Panc1 (cell line): Measurements from ENCODE around the gene RPS3. TPM values are rescaled to one million over a fixed set of nuclear protein-coding genes. Genes with fewer than 3 reads are reported as not detected.

Experiments
- ATAC-seq: fragments of 200-7000 bp; cut with Tn5 transposase; 2 replicates; pipeline ENCODE4 v1.9.1; 2020; ENCODE audit warnings: mild to moderate bottlenecking, moderate library complexity
- BruUV-seq: library from RNA; stranded (reverse); fragments of 400-500 nt; replicated peaks from 2 replicates; lab custom pipeline; 2021; lab: Mats Ljungman, UMichigan
- CTCF ChIA-PET: fragments of 300-600 bp; sonication (Branson Sonifier 250); formaldehyde crosslinking; loops from one replicate; lab custom pipeline; 2022; ENCODE audit warnings: antibody characterized with exemption; lab: Charles Lee
- POLR2A ChIA-PET: fragments of 300-600 bp; sonication (Branson Sonifier 250); formaldehyde crosslinking; loops from one replicate; lab custom pipeline; 2022; ENCODE audit warnings: antibody characterized with exemption; lab: Charles Lee
- DNase-seq: peaks from one replicate; pipeline ENCODE4 v3.0.0-alpha.2; 2010; ENCODE audit warnings: low read depth, low spot score
- H3K27ac ChIP-seq: 2 replicates; pipeline ENCODE4 v1.5.1; 2011; ENCODE audit warnings: mild to moderate bottlenecking, low read length, inconsistent platforms
- H3K27me3 ChIP-seq: fragments of 200-500 bp; sonication (Bioruptor generic); 2 replicates; pipeline ENCODE4 v1.6.0; 2014; ENCODE audit warnings: low read length, inconsistent platforms; ENCODE audit not compliant: control insufficient read depth, insufficient read depth
- H3K36me3 ChIP-seq: fragments of 200-500 bp; sonication (Bioruptor generic); 2 replicates; pipeline ENCODE4 v1.5.1; 2014; ENCODE audit warnings: inconsistent platforms, mild to moderate bottlenecking, low read length, moderate library complexity; ENCODE audit not compliant: control insufficient read depth, insufficient read depth
- H3K4me1 ChIP-seq: 2 replicates; pipeline ENCODE4 v1.5.1; 2011; ENCODE audit warnings: inconsistent platforms, mild to moderate bottlenecking, low read length, moderate library complexity; ENCODE audit not compliant: control insufficient read depth, insufficient read depth
- H3K4me3 ChIP-seq, 2 experiments: 2 replicates each; pipeline ENCODE4 v1.5.1; 2011 to 2012; ENCODE audit warnings: low read depth in 2 of 2, low read length in 2 of 2, mild to moderate bottlenecking in 2 of 2, inconsistent platforms in 1 of 2, moderate library complexity in 1 of 2
- H3K9me3 ChIP-seq: fragments of 200-500 bp; sonication (Bioruptor generic); 2 replicates; pipeline ENCODE4 v1.5.1; 2014; ENCODE audit warnings: low read depth, mild to moderate bottlenecking, inconsistent platforms, low read length, moderate library complexity; ENCODE audit not compliant: control insufficient read depth, insufficient read depth
- CTCF ChIP-seq: fragments of 450-650 bp; IDR thresholded peaks from 2 replicates; pipeline ENCODE4 v1.5.1; 2017; ENCODE audit warnings: mild to moderate bottlenecking
- POLR2AphosphoS5 ChIP-seq: IDR thresholded peaks from 2 replicates; pipeline ENCODE4 v1.6.1; 2012; ENCODE audit warnings: mild to moderate bottlenecking, low read depth, low read length, moderate library complexity
- REST ChIP-seq, 2 experiments: IDR thresholded peaks; 2 replicates each; pipeline ENCODE4 v1.6.1; 2011 to 2012; ENCODE audit warnings: low read depth in 2 of 2, control low read depth in 1 of 2, low read length in 1 of 2, mild to moderate bottlenecking in 1 of 2, moderate library complexity in 1 of 2; ENCODE audit not compliant: insufficient read depth in 1 of 2
- SIN3A ChIP-seq: IDR thresholded peaks from 2 replicates; pipeline ENCODE4 v1.6.1; 2012; ENCODE audit warnings: low read depth, mild to moderate bottlenecking, low read length, moderate library complexity, borderline replicate concordance; ENCODE audit not compliant: insufficient read depth
- TCF7L2 ChIP-seq: IDR thresholded peaks from 2 replicates; pipeline ENCODE4 v1.6.1; 2011; ENCODE audit warnings: mild to moderate bottlenecking, low read depth, low read length, inconsistent platforms
- in situ Hi-C: cut with HindIII; loops from 2 replicates; pipeline ENCODE4 v1.10.0; 2016; ENCODE audit warnings: low sequenced_read_pairs, low pct_unique_long_range_greater_than_20kb
- intact Hi-C: fragments of 100-400 bp; cut with micrococcal nuclease; formaldehyde crosslinking; loops from one replicate; pipeline ENCODE4 v1.10.0; 2022; ENCODE audit not compliant: unreplicated experiment
- total RNA-seq: library from RNA; stranded (reverse); gene quantifications from one replicate; pipeline ENCODE4 v1.2.1, GENCODE V29; 2021; ENCODE audit not compliant: unreplicated experiment

RPS3 gene
- total RNA-seq, 1 experiment from 2014 or later, result 2,945 TPM

DNA sequence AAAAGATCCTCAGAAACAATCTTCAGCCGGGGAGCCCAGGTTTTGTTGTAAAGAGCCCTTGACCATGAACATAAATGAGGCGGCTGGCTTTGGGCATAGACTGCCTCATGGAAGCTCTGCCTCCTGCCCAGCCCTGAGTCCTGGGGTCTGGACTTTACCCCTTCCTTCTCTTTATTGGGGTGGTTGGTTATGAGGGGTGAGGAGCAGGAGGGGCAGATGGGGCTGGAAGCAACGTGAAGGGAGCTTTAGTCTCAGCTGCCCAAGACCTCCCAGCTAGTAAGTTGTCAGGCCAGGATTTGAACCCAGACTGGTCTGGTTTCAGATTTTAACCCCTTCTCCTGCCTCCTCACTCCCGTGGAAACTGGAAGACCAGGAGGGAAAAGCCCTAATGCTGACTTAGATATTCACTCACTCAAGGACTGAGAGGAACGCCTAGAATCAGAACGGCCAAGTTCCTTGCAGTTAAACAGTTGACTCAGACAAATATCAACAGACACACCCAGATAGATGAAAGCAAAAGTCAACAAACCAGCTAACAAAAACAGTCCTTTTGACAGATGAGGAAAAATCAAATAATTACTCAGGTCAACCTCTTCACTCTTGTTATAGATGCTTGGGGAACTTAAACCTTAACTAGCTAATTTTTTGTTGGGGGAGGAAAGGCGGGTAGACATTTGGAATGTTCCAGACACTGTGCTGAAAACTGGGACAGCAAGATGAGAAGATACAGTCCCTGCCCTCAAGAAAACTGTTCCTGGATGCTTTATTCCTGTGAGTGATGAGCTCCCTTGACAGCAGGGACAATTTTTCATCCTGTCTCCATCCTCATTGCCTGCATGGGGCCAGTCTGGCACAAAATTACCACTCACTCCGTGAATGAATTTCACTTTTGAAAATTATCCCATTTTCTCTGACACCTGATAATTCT lies 27.1 kb upstream of the RPS3 start:
- peak overlapping the region in 1 of 2 experiments; percentile 9; a peak in 1 of 4 replicates for H3K4me3 ChIP-seq
- POLR2A ChIA-PET, result interaction anchor here (0.6 kb wide), 1 partner anchor 8 kb away, joined by 3 read pairs; no protein-coding TSS in a partner anchor
- in situ Hi-C loops, result no loop called here
- ATAC-seq (peak; percentile 94), DNase-seq (peak; percentile 76)
- intact Hi-C loops, result no loop called here
- TF ChIP-seq REST (IDR thresholded peaks at IDR 0.05; ENCODE audit: insufficient read depth in 1 of 2, low read depth in 2 of 2, low read length in 1 of 2) (no peak), SIN3A (0 out of 2 replicates have a peak, but pooled peaks have one; percentile 39), POLR2AphosphoS5 (peak; percentile 88), TCF7L2 (peak; percentile 96), CTCF (no peak)
- H3K36me3 ChIP-seq, result no peaks in the 10 kb centered on the region
- H3K9me3 ChIP-seq, result peaks cover 7% of the 10 kb centered on the region; the same call in 1 of the 2 replicates
- BruUV-seq, result no TSS peak
- CTCF ChIA-PET, result interaction anchor here (0.5 to 1.7 kb wide), 5 partner anchors 9 to 37 kb away, joined by 3 to 5 read pairs (median 4); no protein-coding TSS in a partner anchor
- H3K27ac ChIP-seq, result peak overlapping the region; percentile 83
- H3K27me3 ChIP-seq, result no peaks in the 10 kb centered on the region
- peaks cover 20% of the 10 kb centered on the region for H3K4me1 ChIP-seq

DNA sequence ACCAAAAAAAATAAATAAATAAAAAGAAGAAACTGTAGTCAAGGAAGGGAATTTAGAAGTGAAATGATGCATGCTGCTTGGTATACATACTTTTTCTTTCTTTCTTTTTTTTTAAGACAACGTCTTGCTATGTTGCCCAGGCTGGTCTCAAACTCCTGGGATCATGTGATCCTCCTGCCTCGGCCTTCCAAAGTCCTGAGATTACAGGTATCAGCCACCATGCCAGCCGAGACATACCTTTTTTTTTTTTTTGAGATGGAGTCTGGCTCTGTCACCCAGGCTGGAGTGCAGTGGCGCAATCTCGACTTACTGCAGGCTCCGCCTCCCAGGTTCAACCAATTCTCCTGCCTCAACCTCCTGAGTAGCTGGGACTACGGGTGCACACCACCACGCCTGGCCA lies 26.1 kb upstream of the RPS3 start:
- in situ Hi-C loops, result no loop called here
- BruUV-seq, result no TSS peak
- no peak for TF ChIP-seq CTCF
- no peak for TF ChIP-seq SIN3A
- no peak for TF ChIP-seq POLR2AphosphoS5
- no peak for TF ChIP-seq TCF7L2
- no peak for TF ChIP-seq REST (IDR thresholded peaks at IDR 0.05; ENCODE audit: insufficient read depth in 1 of 2, low read depth in 2 of 2, low read length in 1 of 2)
- intact Hi-C loops, result no loop called here
- Histone ChIP-seq H3K4me1 (peaks cover 20% of the 10 kb centered on the region), H3K36me3 (no peaks in the 10 kb centered on the region), H3K9me3 (peaks cover 7% of the 10 kb centered on the region; the same call in 1 of the 2 replicates), H3K27ac (0 out of 2 replicates have a peak overlapping the region, but pooled peaks have one; percentile 83), H3K4me3 (no peak overlapping the region), H3K27me3 (no peaks in the 10 kb centered on the region)
- ATAC-seq, result no peak
- no peak for DNase-seq
- CTCF ChIA-PET, result interaction anchor here (1.1 kb wide), 1 partner anchor 33 kb away, joined by 3 read pairs; no protein-coding TSS in a partner anchor
- POLR2A ChIA-PET, result interaction anchor here (0.7 kb wide), 1 partner anchor 439 kb away, joined by 3 read pairs; no protein-coding TSS in a partner anchor
